Measurements from ENCODE around the gene GALNT10. TPM values are rescaled to one million over a fixed set of nuclear protein-coding genes. Genes with fewer than 3 reads are reported as not detected.

GALNT10 gene
- polyA plus RNA-seq, 1 of the 3 experiments (the other 2 are of a cell fraction) = 56.3 TPM

DNA sequence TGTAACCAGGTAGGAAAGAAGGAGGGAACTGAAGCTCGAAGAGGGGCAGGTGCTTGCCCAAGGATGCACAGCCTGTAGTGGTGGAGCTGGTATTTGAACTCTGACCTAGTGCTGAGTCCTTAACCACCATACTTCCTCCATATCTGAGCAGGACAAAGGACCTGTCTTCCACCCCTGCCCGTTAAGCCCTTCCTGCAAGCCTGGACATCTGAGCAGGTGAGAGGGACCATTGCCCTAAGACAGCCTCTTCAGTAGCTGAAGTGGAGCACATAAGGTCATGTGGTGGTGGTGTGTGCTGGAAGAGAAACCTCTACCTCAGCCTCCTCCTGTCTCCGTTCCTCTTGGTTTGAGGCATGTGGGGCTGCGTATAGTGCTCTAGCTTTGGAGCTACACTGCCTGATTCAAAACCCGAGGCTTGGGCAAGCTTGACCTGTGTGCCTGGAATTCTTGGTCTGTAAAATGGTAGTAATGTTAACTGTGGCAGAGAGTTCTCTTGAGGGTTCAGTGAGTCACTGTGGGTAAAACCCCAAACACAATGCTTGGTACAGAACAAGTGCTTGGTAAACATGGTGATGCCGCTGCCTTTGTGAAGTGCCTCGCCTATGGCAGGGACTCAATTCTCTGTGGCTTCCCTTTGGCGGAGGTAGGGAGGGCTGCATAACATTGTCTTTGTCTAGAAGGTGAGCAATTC lies 7.4 kb downstream of the GALNT10 start:
- Histone ChIP-seq H3K79me2 (ENCODE audit: insufficient read depth) (peaks cover 98% of the 10 kb centered on the region), H3K9me3 (no peaks in the 10 kb centered on the region), H3K27me3 (ENCODE audit: insufficient read depth) (no peaks in the 10 kb centered on the region), H3K4me3 (ENCODE audit: low read depth in 2 of 2, low read length in 1 of 2) (no peak overlapping the region), H3F3A (replicated peaks; ENCODE audit: insufficient read depth) (peaks cover 20% of the 10 kb centered on the region), H4K20me1 (ENCODE audit: insufficient read depth) (peaks cover 31% of the 10 kb centered on the region), H3K36me3 (replicated peaks in 1 of 2; ENCODE audit: control insufficient read depth in 1 of 2, insufficient read depth in 2 of 2, low read length in 1 of 2) (peaks cover 19 to 27% of the 10 kb centered on the region in 2 experiments), H3K9me2 (no peaks in the 10 kb centered on the region), H3K4me2 (no peak overlapping the region; the same call in 1 of the 2 replicates), H3K9ac (no peak overlapping the region), H2AFZ (ENCODE audit: low read depth) (no peak overlapping the region), H3K27ac (ENCODE audit: low read depth in 2 of 2, low read length in 1 of 2) (peak overlapping the region in 1 of 2 experiments; percentile 53; a peak in 2 of 4 replicates), H3K4me1 (ENCODE audit: control insufficient read depth in 1 of 2, insufficient read depth in 2 of 2, low read depth in 1 of 2, low read length in 1 of 2) (peaks cover 20 to 45% of the 10 kb centered on the region in 2 experiments)
- TF ChIP-seq, protein P1, sequence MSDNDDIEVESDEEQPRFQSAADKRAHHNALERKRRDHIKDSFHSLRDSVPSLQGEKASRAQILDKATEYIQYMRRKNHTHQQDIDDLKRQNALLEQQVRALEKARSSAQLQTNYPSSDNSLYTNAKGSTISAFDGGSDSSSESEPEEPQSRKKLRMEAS (IDR thresholded peaks at IDR 0.05; ENCODE audit: low read depth) = no peak
- TF ChIP-seq NFIC (IDR thresholded peaks at IDR 0.05; ENCODE audit: borderline replicate concordance) (no peak), MXI1 (IDR thresholded peaks at IDR 0.05; ENCODE audit: low read depth, low read length) (no peak), RAD21 (IDR thresholded peaks at IDR 0.05; ENCODE audit: low read length) (no peak), MEF2A (IDR thresholded peaks at IDR 0.05; ENCODE audit: borderline replicate concordance, low read depth) (no peak), RXRA (IDR thresholded peaks at IDR 0.05; ENCODE audit: borderline replicate concordance, low read depth) (no peak), NRF1 (IDR thresholded peaks at IDR 0.05; ENCODE audit: low read depth, low read length) (no peak)
- no peak for DNase-seq
- 86% methylated on average over 8 of the region's 8 CpGs for WGBS (ENCODE audit: low lambda C conversion rate)
- CTCF ChIA-PET = interaction anchor here (0.6 to 3.7 kb wide), 22 partner anchors 9 to 1941 kb away, joined by 3 to 30 read pairs (median 4); no protein-coding TSS in a partner anchor
- POLR2A ChIA-PET = interaction anchor here (1.1 kb wide), 1 partner anchor 126 kb away, joined by 4 read pairs; no protein-coding TSS in a partner anchor

DNA sequence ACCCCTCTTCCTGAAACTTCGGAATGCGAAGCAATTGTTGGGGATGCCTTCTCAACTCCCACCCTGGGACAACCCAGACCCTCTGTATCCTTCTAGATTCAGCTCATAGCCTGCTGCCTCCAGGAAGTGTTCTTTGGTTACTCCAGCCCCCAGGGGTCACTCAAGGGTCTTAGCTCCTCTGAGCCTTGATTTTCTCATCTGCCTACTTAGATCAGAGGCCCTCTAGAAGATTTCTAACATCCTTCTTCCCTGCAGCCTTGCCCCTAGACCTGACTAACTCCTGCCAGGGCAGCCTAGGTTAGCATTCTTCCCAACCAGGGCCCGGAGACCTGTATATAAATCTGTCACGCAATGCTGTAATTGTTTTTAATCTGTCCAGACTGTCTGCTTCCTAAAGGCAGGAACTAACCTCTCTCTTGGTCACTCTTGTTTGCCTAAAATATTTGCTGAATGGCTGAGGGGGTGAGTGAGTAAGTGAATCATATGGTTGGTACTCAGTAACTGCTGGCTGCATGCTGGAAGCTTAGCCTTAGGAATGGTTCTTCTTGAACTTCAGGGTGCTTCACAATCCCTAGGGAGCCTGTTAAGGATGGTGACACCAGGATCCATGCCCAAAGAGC lies 8.2 kb downstream of the GALNT10 start:
- Histone ChIP-seq H3F3A (replicated peaks; ENCODE audit: insufficient read depth) (peaks cover 14% of the 10 kb centered on the region), H3K27me3 (ENCODE audit: insufficient read depth) (no peaks in the 10 kb centered on the region), H2AFZ (ENCODE audit: low read depth) (no peak overlapping the region), H3K9ac (no peak overlapping the region), H3K27ac (ENCODE audit: low read depth in 2 of 2, low read length in 1 of 2) (peak overlapping the region in 1 of 2 experiments; percentile 53; a peak in 2 of 4 replicates), H3K36me3 (replicated peaks in 1 of 2; ENCODE audit: control insufficient read depth in 1 of 2, insufficient read depth in 2 of 2, low read length in 1 of 2) (peaks cover 19 to 27% of the 10 kb centered on the region in 2 experiments), H3K79me2 (ENCODE audit: insufficient read depth) (peaks cover 100% of the 10 kb centered on the region), H3K4me2 (no peak overlapping the region; the same call in 1 of the 2 replicates), H3K4me1 (ENCODE audit: control insufficient read depth in 1 of 2, insufficient read depth in 2 of 2, low read depth in 1 of 2, low read length in 1 of 2) (peaks cover 16 to 38% of the 10 kb centered on the region in 2 experiments), H4K20me1 (ENCODE audit: insufficient read depth) (peaks cover 25% of the 10 kb centered on the region), H3K9me2 (no peaks in the 10 kb centered on the region), H3K4me3 (ENCODE audit: low read depth in 2 of 2, low read length in 1 of 2) (no peak overlapping the region), H3K9me3 (no peaks in the 10 kb centered on the region)
- WGBS (ENCODE audit: low lambda C conversion rate) = 58% methylated on average over 4 of the region's 4 CpGs
- no peak for DNase-seq
- ChIA-PET CTCF (interaction anchor here (1.1 to 3.7 kb wide), 6 partner anchors 9 to 224 kb away, joined by 5 to 30 read pairs (median 12); partner anchors contain the start of gene GALNT10), POLR2A (no interaction called here)
- TF ChIP-seq SIN3A (IDR thresholded peaks at IDR 0.05; ENCODE audit: borderline replicate concordance, low read depth, low read length) (no peak), EZH2phosphoT487 (IDR thresholded peaks at IDR 0.05; ENCODE audit: borderline replicate concordance, low read depth) (no peak), GABPA (IDR thresholded peaks at IDR 0.05; ENCODE audit: low read depth) (no peak), SMC3 (IDR thresholded peaks at IDR 0.05; ENCODE audit: low read depth, low read length) (no peak), CHD2 (IDR thresholded peaks at IDR 0.05; ENCODE audit: low read length, partially characterized antibody) (no peak), FOSL2 (IDR thresholded peaks at IDR 0.05; ENCODE audit: borderline replicate concordance, low read depth) (peak; percentile 38; the same call in 1 of the 2 replicates), RAD21 (IDR thresholded peaks at IDR 0.05; ENCODE audit: low read length) (no peak), TEAD4 (IDR thresholded peaks at IDR 0.05; ENCODE audit: borderline replicate concordance, insufficient read depth) (no peak)
- TF ChIP-seq, protein P2, sequence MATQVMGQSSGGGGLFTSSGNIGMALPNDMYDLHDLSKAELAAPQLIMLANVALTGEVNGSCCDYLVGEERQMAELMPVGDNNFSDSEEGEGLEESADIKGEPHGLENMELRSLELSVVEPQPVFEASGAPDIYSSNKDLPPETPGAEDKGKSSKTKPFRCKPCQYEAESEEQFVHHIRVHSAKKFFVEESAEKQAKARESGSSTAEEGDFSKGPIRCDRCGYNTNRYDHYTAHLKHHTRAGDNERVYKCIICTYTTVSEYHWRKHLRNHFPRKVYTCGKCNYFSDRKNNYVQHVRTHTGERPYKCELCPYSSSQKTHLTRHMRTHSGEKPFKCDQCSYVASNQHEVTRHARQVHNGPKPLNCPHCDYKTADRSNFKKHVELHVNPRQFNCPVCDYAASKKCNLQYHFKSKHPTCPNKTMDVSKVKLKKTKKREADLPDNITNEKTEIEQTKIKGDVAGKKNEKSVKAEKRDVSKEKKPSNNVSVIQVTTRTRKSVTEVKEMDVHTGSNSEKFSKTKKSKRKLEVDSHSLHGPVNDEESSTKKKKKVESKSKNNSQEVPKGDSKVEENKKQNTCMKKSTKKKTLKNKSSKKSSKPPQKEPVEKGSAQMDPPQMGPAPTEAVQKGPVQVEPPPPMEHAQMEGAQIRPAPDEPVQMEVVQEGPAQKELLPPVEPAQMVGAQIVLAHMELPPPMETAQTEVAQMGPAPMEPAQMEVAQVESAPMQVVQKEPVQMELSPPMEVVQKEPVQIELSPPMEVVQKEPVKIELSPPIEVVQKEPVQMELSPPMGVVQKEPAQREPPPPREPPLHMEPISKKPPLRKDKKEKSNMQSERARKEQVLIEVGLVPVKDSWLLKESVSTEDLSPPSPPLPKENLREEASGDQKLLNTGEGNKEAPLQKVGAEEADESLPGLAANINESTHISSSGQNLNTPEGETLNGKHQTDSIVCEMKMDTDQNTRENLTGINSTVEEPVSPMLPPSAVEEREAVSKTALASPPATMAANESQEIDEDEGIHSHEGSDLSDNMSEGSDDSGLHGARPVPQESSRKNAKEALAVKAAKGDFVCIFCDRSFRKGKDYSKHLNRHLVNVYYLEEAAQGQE (IDR thresholded peaks at IDR 0.05; ENCODE audit: low read depth, low read length) = no peak
- TF ChIP-seq, protein P3, sequence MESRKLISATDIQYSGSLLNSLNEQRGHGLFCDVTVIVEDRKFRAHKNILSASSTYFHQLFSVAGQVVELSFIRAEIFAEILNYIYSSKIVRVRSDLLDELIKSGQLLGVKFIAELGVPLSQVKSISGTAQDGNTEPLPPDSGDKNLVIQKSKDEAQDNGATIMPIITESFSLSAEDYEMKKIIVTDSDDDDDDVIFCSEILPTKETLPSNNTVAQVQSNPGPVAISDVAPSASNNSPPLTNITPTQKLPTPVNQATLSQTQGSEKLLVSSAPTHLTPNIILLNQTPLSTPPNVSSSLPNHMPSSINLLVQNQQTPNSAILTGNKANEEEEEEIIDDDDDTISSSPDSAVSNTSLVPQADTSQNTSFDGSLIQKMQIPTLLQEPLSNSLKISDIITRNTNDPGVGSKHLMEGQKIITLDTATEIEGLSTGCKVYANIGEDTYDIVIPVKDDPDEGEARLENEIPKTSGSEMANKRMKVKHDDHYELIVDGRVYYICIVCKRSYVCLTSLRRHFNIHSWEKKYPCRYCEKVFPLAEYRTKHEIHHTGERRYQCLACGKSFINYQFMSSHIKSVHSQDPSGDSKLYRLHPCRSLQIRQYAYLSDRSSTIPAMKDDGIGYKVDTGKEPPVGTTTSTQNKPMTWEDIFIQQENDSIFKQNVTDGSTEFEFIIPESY (IDR thresholded peaks at IDR 0.05; ENCODE audit: borderline replicate concordance, low read depth) = no peak
- TF ChIP-seq, protein P4, sequence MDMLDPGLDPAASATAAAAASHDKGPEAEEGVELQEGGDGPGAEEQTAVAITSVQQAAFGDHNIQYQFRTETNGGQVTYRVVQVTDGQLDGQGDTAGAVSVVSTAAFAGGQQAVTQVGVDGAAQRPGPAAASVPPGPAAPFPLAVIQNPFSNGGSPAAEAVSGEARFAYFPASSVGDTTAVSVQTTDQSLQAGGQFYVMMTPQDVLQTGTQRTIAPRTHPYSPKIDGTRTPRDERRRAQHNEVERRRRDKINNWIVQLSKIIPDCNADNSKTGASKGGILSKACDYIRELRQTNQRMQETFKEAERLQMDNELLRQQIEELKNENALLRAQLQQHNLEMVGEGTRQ (IDR thresholded peaks at IDR 0.05; ENCODE audit: borderline replicate concordance, low read depth, low read length) = no peak
- TF ChIP-seq, protein P1 (IDR thresholded peaks at IDR 0.05; ENCODE audit: low read depth) = no peak
